ENCODE data around the gene CORIN.

The CORIN gene

DNA sequence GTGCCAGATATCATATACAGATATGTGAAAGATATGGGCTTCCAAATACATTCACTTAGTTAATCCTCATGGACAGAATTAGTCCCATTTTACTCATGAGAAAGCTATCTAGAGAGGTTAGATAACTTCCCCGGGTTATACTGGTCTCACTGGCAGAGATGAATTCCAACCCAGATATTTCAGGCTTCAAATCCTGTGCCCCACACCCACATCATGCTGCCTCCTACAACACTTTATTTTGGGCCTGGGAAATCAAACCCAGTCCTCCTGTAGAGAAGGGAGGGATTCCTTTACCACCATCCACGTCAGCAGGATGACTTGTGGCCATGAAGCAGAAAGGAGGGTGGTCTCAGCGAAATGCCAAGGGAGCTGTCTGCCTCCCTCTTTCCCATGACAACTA is 239.0 kb downstream of the CORIN start:
- no peaks in the 10 kb centered on the region for H4K20me1 ChIP-seq (ENCODE audit: control insufficient read depth, insufficient read depth, low read depth, low read length)
- no peak overlapping the region for H3K4me3 ChIP-seq (ENCODE audit: low read length)
- no peaks in the 10 kb centered on the region for H3K9me2 ChIP-seq (replicated peaks; ENCODE audit: control insufficient read depth, low read length)
- H3F3A ChIP-seq (ENCODE audit: control insufficient read depth, insufficient read depth): no peaks in the 10 kb centered on the region
- no peaks in the 10 kb centered on the region for H3K4me1 ChIP-seq (ENCODE audit: control insufficient read depth, low read length)
- no peak overlapping the region for H3K4me2 ChIP-seq (ENCODE audit: low read length)
- no peaks in the 10 kb centered on the region for H3K79me2 ChIP-seq (ENCODE audit: control insufficient read depth, low read length)
- no peak overlapping the region for H3K27ac ChIP-seq (ENCODE audit: low read depth, low read length)
- TF ChIP-seq, protein P1, sequence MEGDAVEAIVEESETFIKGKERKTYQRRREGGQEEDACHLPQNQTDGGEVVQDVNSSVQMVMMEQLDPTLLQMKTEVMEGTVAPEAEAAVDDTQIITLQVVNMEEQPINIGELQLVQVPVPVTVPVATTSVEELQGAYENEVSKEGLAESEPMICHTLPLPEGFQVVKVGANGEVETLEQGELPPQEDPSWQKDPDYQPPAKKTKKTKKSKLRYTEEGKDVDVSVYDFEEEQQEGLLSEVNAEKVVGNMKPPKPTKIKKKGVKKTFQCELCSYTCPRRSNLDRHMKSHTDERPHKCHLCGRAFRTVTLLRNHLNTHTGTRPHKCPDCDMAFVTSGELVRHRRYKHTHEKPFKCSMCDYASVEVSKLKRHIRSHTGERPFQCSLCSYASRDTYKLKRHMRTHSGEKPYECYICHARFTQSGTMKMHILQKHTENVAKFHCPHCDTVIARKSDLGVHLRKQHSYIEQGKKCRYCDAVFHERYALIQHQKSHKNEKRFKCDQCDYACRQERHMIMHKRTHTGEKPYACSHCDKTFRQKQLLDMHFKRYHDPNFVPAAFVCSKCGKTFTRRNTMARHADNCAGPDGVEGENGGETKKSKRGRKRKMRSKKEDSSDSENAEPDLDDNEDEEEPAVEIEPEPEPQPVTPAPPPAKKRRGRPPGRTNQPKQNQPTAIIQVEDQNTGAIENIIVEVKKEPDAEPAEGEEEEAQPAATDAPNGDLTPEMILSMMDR (IDR thresholded peaks at IDR 0.05; ENCODE audit: low read depth, low read length, poor library complexity, severe bottlenecking): no peak
- no peak for TF ChIP-seq EZH2phosphoT487 (IDR thresholded peaks at IDR 0.05; ENCODE audit: borderline replicate concordance, low read length)
- H3K27me3 ChIP-seq (ENCODE audit: control insufficient read depth, low read length): no peaks in the 10 kb centered on the region
- no peaks in the 10 kb centered on the region for H3K36me3 ChIP-seq (ENCODE audit: control insufficient read depth, low read length)
- no peaks in the 10 kb centered on the region for H3K9me3 ChIP-seq (ENCODE audit: control insufficient read depth, insufficient read depth, low read length)

DNA sequence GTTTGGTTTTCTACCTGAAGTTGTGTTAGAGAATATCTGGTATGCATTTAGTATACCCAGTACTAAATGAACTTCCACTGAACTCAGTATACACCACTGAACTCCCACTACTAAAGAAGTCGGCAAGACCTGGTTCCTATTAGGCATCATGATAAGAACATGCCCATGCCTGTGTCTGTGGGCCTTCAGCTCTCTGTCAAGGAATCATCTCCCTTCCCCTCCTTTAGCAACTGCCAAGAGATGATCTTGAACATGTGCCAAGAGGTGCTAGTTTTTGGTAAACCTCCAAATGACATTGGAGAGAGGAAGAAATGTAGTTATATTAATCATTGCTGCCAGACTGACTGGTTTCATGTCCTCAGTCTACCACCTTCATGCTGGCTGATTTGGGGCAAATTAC is 239.5 kb downstream of the CORIN start:
- no peak overlapping the region for H3K4me2 ChIP-seq (ENCODE audit: low read length)
- no peak for TF ChIP-seq EZH2phosphoT487 (IDR thresholded peaks at IDR 0.05; ENCODE audit: borderline replicate concordance, low read length)
- TF ChIP-seq, protein P1 (IDR thresholded peaks at IDR 0.05; ENCODE audit: low read depth, low read length, poor library complexity, severe bottlenecking): no peak
- no peaks in the 10 kb centered on the region for H3F3A ChIP-seq (ENCODE audit: control insufficient read depth, insufficient read depth)
- H3K9me2 ChIP-seq (replicated peaks; ENCODE audit: control insufficient read depth, low read length): no peaks in the 10 kb centered on the region
- no peaks in the 10 kb centered on the region for H3K4me1 ChIP-seq (ENCODE audit: control insufficient read depth, low read length)
- H3K27ac ChIP-seq (ENCODE audit: low read depth, low read length): no peak overlapping the region
- no peaks in the 10 kb centered on the region for H3K9me3 ChIP-seq (ENCODE audit: control insufficient read depth, insufficient read depth, low read length)
- no peaks in the 10 kb centered on the region for H3K27me3 ChIP-seq (ENCODE audit: control insufficient read depth, low read length)
- H3K79me2 ChIP-seq (ENCODE audit: control insufficient read depth, low read length): no peaks in the 10 kb centered on the region
- no peak overlapping the region for H3K4me3 ChIP-seq (ENCODE audit: low read length)
- no peaks in the 10 kb centered on the region for H3K36me3 ChIP-seq (ENCODE audit: control insufficient read depth, low read length)
- H4K20me1 ChIP-seq (ENCODE audit: control insufficient read depth, insufficient read depth, low read depth, low read length): no peaks in the 10 kb centered on the region

DNA sequence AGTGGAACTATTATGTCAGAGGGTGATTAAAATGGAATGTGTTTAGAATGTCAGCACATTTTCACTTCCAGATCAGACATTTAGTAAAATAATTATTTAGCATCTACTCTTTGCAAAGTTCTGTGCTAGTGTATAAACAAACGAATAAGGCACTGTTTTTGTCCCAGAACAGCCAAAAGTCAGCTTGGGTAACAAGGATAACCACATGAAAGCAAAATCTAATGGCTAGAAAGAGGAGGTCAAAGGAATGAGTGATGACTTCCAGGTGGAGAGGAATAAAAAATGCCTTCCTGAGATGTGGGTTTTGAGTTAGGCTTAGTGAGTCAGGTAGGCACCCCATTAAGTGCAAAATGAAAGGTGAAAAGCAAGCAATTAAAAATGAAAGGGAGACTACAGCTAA is 240.2 kb downstream of the CORIN start:
- Histone ChIP-seq H3K79me2 (ENCODE audit: control insufficient read depth, low read length) (no peaks in the 10 kb centered on the region), H3K36me3 (ENCODE audit: control insufficient read depth, low read length) (peaks cover 4% of the 10 kb centered on the region), H3K4me2 (ENCODE audit: low read length) (no peak overlapping the region), H3K27ac (ENCODE audit: low read depth, low read length) (no peak overlapping the region), H3K27me3 (ENCODE audit: control insufficient read depth, low read length) (no peaks in the 10 kb centered on the region), H3K4me1 (ENCODE audit: control insufficient read depth, low read length) (no peaks in the 10 kb centered on the region), H3K9me3 (ENCODE audit: control insufficient read depth, insufficient read depth, low read length) (no peaks in the 10 kb centered on the region), H3K4me3 (ENCODE audit: low read length) (no peak overlapping the region), H3F3A (ENCODE audit: control insufficient read depth, insufficient read depth) (no peaks in the 10 kb centered on the region), H3K9me2 (replicated peaks; ENCODE audit: control insufficient read depth, low read length) (no peaks in the 10 kb centered on the region), H4K20me1 (ENCODE audit: control insufficient read depth, insufficient read depth, low read depth, low read length) (no peaks in the 10 kb centered on the region)
- TF ChIP-seq, protein P1 (IDR thresholded peaks at IDR 0.05; ENCODE audit: low read depth, low read length, poor library complexity, severe bottlenecking): no peak
- no peak for TF ChIP-seq EZH2phosphoT487 (IDR thresholded peaks at IDR 0.05; ENCODE audit: borderline replicate concordance, low read length)

DNA sequence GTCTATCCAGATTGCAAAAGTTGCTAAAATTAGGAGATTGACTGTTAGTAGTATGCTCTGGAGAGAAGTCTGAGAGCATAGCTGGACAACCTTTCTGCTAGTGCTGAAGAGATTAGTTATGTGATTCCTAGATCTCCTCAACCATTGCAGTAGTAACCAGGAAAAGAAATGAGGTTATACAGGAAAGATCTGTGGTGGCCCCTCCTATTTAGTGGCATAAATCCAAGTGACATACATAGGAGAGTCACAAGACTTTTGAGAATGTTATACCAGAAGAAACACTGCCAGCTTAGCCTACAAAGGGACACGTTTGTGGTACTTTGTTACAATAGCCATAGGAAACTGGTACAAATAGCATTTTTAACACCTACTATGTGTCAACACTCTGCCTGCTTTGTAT is 247.5 kb downstream of the CORIN start:
- H4K20me1 ChIP-seq (ENCODE audit: control insufficient read depth, insufficient read depth, low read depth, low read length): no peaks in the 10 kb centered on the region
- H3K4me2 ChIP-seq (ENCODE audit: low read length): no peak overlapping the region
- no peak overlapping the region for H3K27ac ChIP-seq (ENCODE audit: low read depth, low read length)
- no peaks in the 10 kb centered on the region for H3K4me1 ChIP-seq (ENCODE audit: control insufficient read depth, low read length)
- no peaks in the 10 kb centered on the region for H3K9me2 ChIP-seq (replicated peaks; ENCODE audit: control insufficient read depth, low read length)
- H3K36me3 ChIP-seq (ENCODE audit: control insufficient read depth, low read length): peaks cover 61% of the 10 kb centered on the region
- no peaks in the 10 kb centered on the region for H3K9me3 ChIP-seq (ENCODE audit: control insufficient read depth, insufficient read depth, low read length)
- H3K79me2 ChIP-seq (ENCODE audit: control insufficient read depth, low read length): no peaks in the 10 kb centered on the region
- H3K27me3 ChIP-seq (ENCODE audit: control insufficient read depth, low read length): no peaks in the 10 kb centered on the region
- H3F3A ChIP-seq (ENCODE audit: control insufficient read depth, insufficient read depth): no peaks in the 10 kb centered on the region
- no peak overlapping the region for H3K4me3 ChIP-seq (ENCODE audit: low read length)
- TF ChIP-seq, protein P1 (IDR thresholded peaks at IDR 0.05; ENCODE audit: low read depth, low read length, poor library complexity, severe bottlenecking): no peak
- TF ChIP-seq EZH2phosphoT487 (IDR thresholded peaks at IDR 0.05; ENCODE audit: borderline replicate concordance, low read length): no peak
